Mesendoderm (in vitro differentiated cells): ENCODE results near the gene SLC2A13.

Experiments
- DNase-seq: peaks from one replicate; pipeline ENCODE4 v3.0.0; 2013
- H2AK5ac ChIP-seq: 2 replicates; pipeline ENCODE4 v1.6.1; 2013; ENCODE audit warnings: low read length, inconsistent platforms
- H2BK120ac ChIP-seq: 2 replicates; pipeline ENCODE4 v1.6.1; 2013; ENCODE audit warnings: low read depth, mild to moderate bottlenecking, low read length, moderate library complexity, mixed read lengths
- H2BK15ac ChIP-seq: replicated peaks from 2 replicates; pipeline ENCODE4 v1.6.1; 2013; ENCODE audit warnings: low read depth, mild to moderate bottlenecking, moderate library complexity
- H2BK5ac ChIP-seq: 2 replicates; pipeline ENCODE4 v1.6.1; 2013; ENCODE audit warnings: low read length, inconsistent platforms
- H3K18ac ChIP-seq: 2 replicates; pipeline ENCODE4 v1.6.1; 2013; ENCODE audit warnings: mild to moderate bottlenecking, low read length, mixed read lengths
- H3K23ac ChIP-seq: one replicate; pipeline ENCODE4 v1.6.1; 2013; ENCODE audit warnings: low read length
- H3K27ac ChIP-seq: 2 replicates; pipeline ENCODE4 v1.5.1; 2013; ENCODE audit warnings: low read depth, mild to moderate bottlenecking, inconsistent platforms, low read length, moderate library complexity
- H3K27me3 ChIP-seq: 2 replicates; pipeline ENCODE4 v1.6.1; 2013; ENCODE audit warnings: low read length, control low read depth, mild to moderate bottlenecking, inconsistent platforms; ENCODE audit not compliant: insufficient read depth, poor library complexity
- H3K36me3 ChIP-seq: 2 replicates; pipeline ENCODE4 v1.6.1; 2013; ENCODE audit warnings: low read length, inconsistent platforms; ENCODE audit not compliant: control insufficient read depth, insufficient read depth
- H3K4ac ChIP-seq: one replicate; pipeline ENCODE4 v1.6.1; 2013; ENCODE audit warnings: low read depth, mild to moderate bottlenecking, low read length, moderate library complexity
- H3K4me1 ChIP-seq: 2 replicates; pipeline ENCODE4 v1.6.1; 2013; ENCODE audit warnings: low read depth, low read length, inconsistent platforms; ENCODE audit not compliant: control insufficient read depth
- H3K4me2 ChIP-seq: 2 replicates; pipeline ENCODE4 v1.6.1; 2013; ENCODE audit warnings: low read length
- H3K4me3 ChIP-seq: 2 replicates; pipeline ENCODE4 v1.5.1; 2013; ENCODE audit warnings: mild to moderate bottlenecking, low read length
- H3K56ac ChIP-seq: one replicate; pipeline ENCODE4 v1.6.1; 2013; ENCODE audit warnings: low read length
- H3K79me1 ChIP-seq: 2 replicates; pipeline ENCODE4 v1.6.1; 2013; ENCODE audit warnings: low read length, inconsistent platforms
- H3K79me2 ChIP-seq: 2 replicates; pipeline ENCODE4 v1.6.1; 2013; ENCODE audit warnings: mild to moderate bottlenecking, low read length; ENCODE audit not compliant: control insufficient read depth, insufficient read depth
- H3K9ac ChIP-seq: 2 replicates; pipeline ENCODE4 v1.6.1; 2013; ENCODE audit warnings: low read length, inconsistent platforms
- H4K5ac ChIP-seq: one replicate; pipeline ENCODE4 v1.6.1; 2013; ENCODE audit warnings: low read length
- H4K8ac ChIP-seq: one replicate; pipeline ENCODE4 v1.6.1; 2013; ENCODE audit warnings: low read depth, mild to moderate bottlenecking, control low read depth, low read length, moderate library complexity
- WGBS: extraction: QIAGEN DNeasy Blood & Tissue Kit; methylation state at CpG from one replicate; pipeline ENCODE4 v1.1.7; 2013; ENCODE audit warnings: low lambda C conversion rate, missing lambda C conversion rate; ENCODE audit not compliant: insufficient coverage; ENCODE audit errors: extremely low coverage; 5-methylcytosine and 5-hydroxymethylcytosine counted together

Gene SLC2A13

DNA sequence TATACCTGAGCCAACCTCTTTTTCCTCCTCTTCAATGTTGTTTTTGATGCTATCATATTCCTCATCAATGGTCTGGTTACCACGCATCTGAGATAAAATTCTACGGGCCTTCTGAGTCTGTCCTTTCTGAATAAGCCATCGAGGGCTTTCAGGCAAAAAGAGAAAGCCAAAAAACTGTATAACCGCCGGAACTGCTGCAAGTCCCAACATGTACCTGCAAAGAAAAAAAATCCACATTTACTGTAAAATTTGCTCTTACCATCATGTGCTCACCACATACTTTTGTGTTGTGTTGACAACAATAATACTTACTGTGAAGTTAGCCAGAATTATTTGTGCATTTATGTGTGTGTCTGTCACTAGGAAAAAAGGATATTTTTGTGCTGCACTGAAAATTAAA lies 77.6 kb downstream of the SLC2A13 start:
- Histone ChIP-seq H2BK5ac (no peak overlapping the region), H3K4ac (no peak overlapping the region), H2BK15ac (no peak overlapping the region), H3K4me3 (no peak overlapping the region), H4K8ac (no peak overlapping the region), H4K5ac (no peak overlapping the region), H3K36me3 (no peaks in the 10 kb centered on the region), H3K27ac (no peak overlapping the region), H3K23ac (no peak overlapping the region), H3K79me1 (no peaks in the 10 kb centered on the region), H3K9ac (no peak overlapping the region), H3K18ac (no peak overlapping the region), H3K79me2 (no peaks in the 10 kb centered on the region), H3K4me1 (peaks cover 4% of the 10 kb centered on the region), H3K27me3 (no peaks in the 10 kb centered on the region), H3K56ac (no peak overlapping the region), H2BK120ac (no peak overlapping the region), H2AK5ac (no peak overlapping the region), H3K4me2 (no peak overlapping the region)
- WGBS = no CpG with 5 or more reads among the region's 5 CpGs
- no peak for DNase-seq

DNA sequence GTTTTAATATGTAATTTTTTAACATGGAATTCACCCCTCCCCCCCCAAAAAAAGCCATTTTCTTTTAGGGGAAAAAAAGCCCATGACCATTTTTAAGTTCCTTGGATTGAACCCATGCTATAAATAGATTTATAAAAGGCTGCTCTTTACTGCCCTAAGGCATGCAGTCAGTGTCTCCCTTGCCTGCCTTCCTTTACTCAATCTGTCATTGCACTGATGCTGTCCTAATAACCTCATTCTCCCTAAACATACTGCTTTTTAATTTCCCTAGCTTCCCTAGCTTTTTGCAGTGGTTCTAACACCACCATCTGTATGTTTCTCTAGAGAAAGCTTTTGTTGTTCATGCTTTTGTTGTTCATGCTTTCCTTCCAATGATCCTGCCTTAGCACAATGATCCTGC lies 83.0 kb downstream of the SLC2A13 start:
- Histone ChIP-seq H3K4me3 (no peak overlapping the region), H3K27me3 (no peaks in the 10 kb centered on the region), H2BK15ac (no peak overlapping the region), H4K8ac (no peak overlapping the region), H3K23ac (no peak overlapping the region), H2BK120ac (no peak overlapping the region), H3K4me2 (no peak overlapping the region), H3K27ac (no peak overlapping the region), H3K56ac (no peak overlapping the region), H3K79me2 (no peaks in the 10 kb centered on the region), H3K79me1 (no peaks in the 10 kb centered on the region), H3K4me1 (peaks cover 3% of the 10 kb centered on the region), H2AK5ac (no peak overlapping the region), H2BK5ac (no peak overlapping the region), H4K5ac (no peak overlapping the region), H3K9ac (no peak overlapping the region), H3K18ac (no peak overlapping the region), H3K4ac (no peak overlapping the region), H3K36me3 (no peaks in the 10 kb centered on the region)
- no peak for DNase-seq

DNA sequence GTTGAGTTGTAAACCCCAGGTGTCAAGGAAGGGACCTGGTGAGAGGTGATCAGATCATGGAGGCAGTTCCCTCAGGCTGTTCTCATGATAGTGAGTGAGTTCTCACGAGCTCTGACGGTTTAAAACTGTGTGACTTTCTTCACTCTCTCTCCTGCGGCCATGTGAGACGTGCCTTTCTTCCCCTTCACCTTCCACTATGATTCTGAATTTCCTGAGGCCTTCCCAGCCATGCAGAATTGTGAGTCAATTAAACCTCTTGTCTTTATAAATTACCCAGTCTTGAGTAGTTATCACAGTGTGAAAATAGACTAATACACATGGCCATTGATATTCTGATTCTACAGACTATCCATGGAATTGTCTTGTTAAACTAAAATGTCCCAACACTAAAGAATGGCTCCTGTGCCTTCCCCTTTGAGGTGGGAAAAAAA lies 85.6 kb downstream of the SLC2A13 start:
- H3K79me1 ChIP-seq = no peaks in the 10 kb centered on the region
- H3K4ac ChIP-seq = no peak overlapping the region
- H2BK5ac ChIP-seq = no peak overlapping the region
- H3K79me2 ChIP-seq = no peaks in the 10 kb centered on the region
- no peak overlapping the region for H2BK120ac ChIP-seq
- no peak overlapping the region for H2BK15ac ChIP-seq
- H3K56ac ChIP-seq = no peak overlapping the region
- H3K4me2 ChIP-seq = no peak overlapping the region
- no peak overlapping the region for H3K4me3 ChIP-seq
- no CpG with 5 or more reads among the region's 4 CpGs for WGBS
- no peaks in the 10 kb centered on the region for H3K27me3 ChIP-seq
- no peak overlapping the region for H2AK5ac ChIP-seq
- H3K23ac ChIP-seq = no peak overlapping the region
- peaks cover 3% of the 10 kb centered on the region for H3K4me1 ChIP-seq
- no peak overlapping the region for H3K18ac ChIP-seq
- H3K9ac ChIP-seq = no peak overlapping the region
- H3K27ac ChIP-seq = no peak overlapping the region
- H3K36me3 ChIP-seq = no peaks in the 10 kb centered on the region
- peak; percentile 58 for DNase-seq
- H4K8ac ChIP-seq = no peak overlapping the region
- no peak overlapping the region for H4K5ac ChIP-seq

DNA sequence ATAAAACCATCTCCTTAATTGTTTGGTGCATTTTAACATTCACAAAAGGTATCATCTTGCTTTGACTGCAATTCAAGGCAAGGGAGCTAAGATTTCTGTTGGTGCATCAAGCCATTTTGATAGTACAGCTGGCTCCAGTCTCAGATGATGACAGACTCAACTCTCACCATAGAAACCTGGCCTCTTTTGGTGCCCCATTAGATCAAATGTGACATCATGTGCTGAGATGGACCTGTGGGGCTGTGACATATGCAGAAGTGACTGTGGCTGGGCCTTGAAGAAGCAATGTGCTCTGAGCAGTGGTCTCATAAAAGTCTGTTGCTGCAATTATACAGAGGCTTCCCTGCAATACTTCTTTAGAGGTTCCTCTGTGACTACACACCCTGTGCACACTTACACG lies 88.4 kb downstream of the SLC2A13 start:
- H3K79me1 ChIP-seq = no peaks in the 10 kb centered on the region
- no peaks in the 10 kb centered on the region for H3K79me2 ChIP-seq
- no peak overlapping the region for H3K18ac ChIP-seq
- H2BK120ac ChIP-seq = no peak overlapping the region
- H3K9ac ChIP-seq = no peak overlapping the region
- H3K4ac ChIP-seq = no peak overlapping the region
- no peak overlapping the region for H2BK15ac ChIP-seq
- peaks cover 3% of the 10 kb centered on the region for H3K4me1 ChIP-seq
- H2AK5ac ChIP-seq = no peak overlapping the region
- no peak overlapping the region for H4K5ac ChIP-seq
- H3K27ac ChIP-seq = no peak overlapping the region
- H4K8ac ChIP-seq = no peak overlapping the region
- H2BK5ac ChIP-seq = no peak overlapping the region
- no peak overlapping the region for H3K23ac ChIP-seq
- DNase-seq = no peak
- WGBS = no CpG with 5 or more reads among the region's 1 CpG
- no peaks in the 10 kb centered on the region for H3K27me3 ChIP-seq
- no peaks in the 10 kb centered on the region for H3K36me3 ChIP-seq
- no peak overlapping the region for H3K4me2 ChIP-seq
- no peak overlapping the region for H3K4me3 ChIP-seq
- no peak overlapping the region for H3K56ac ChIP-seq

DNA sequence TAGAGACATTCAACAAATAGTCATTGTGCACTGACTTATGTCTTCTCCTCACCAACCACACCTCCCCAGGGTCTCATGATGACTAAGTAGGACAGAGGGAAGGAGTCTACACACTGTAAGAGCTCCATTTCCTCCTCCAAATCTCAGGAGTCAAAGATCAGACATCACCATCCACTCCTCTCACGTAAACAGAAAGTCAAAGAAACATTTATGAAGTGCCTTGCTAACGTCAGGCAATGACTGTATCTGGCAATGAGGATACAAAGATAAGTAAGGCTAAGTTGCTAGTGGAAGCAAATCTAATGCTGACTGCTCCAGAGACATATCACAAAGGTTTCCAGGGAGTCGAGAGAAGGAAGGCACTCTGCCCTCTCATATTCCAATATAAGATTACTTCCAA lies 88.9 kb downstream of the SLC2A13 start:
- Histone ChIP-seq H4K8ac (no peak overlapping the region), H3K27ac (no peak overlapping the region), H4K5ac (no peak overlapping the region), H3K23ac (no peak overlapping the region), H3K9ac (no peak overlapping the region), H3K4ac (no peak overlapping the region), H3K4me2 (no peak overlapping the region), H3K79me1 (no peaks in the 10 kb centered on the region), H3K56ac (no peak overlapping the region), H3K4me1 (peaks cover 3% of the 10 kb centered on the region), H3K27me3 (no peaks in the 10 kb centered on the region), H3K36me3 (no peaks in the 10 kb centered on the region), H2AK5ac (no peak overlapping the region), H2BK15ac (no peak overlapping the region), H3K18ac (no peak overlapping the region), H2BK5ac (no peak overlapping the region), H3K4me3 (no peak overlapping the region), H3K79me2 (no peaks in the 10 kb centered on the region), H2BK120ac (no peak overlapping the region)
- no CpG with 5 or more reads among the region's 3 CpGs for WGBS
- DNase-seq = no peak

DNA sequence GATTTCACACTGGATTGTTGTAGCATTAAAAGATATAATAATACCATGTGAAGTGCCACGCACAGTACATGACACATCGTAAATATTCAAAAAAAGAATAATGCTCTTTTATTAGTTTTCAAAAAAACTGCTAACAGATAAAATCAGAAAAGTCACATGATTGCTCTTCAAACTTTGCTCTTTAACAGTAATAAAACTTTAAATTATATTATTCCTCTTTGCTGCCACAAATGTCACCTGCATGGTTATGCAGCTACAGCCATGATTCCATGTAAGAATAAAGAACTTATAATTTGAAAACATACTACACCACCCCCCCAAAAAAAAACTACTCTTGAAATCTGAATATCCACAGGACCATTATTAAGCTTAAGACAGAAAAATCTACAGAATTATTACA lies 90.0 kb downstream of the SLC2A13 start:
- H3K36me3 ChIP-seq = no peaks in the 10 kb centered on the region
- H3K9ac ChIP-seq = no peak overlapping the region
- no peaks in the 10 kb centered on the region for H3K79me2 ChIP-seq
- no peak overlapping the region for H2BK120ac ChIP-seq
- no peak overlapping the region for H4K8ac ChIP-seq
- H3K23ac ChIP-seq = no peak overlapping the region
- no peaks in the 10 kb centered on the region for H3K79me1 ChIP-seq
- H2AK5ac ChIP-seq = no peak overlapping the region
- no peak overlapping the region for H3K56ac ChIP-seq
- H2BK5ac ChIP-seq = no peak overlapping the region
- H3K18ac ChIP-seq = no peak overlapping the region
- H3K4me1 ChIP-seq = peaks cover 3% of the 10 kb centered on the region
- no peak overlapping the region for H2BK15ac ChIP-seq
- no CpG with 5 or more reads among the region's 2 CpGs for WGBS
- H3K27me3 ChIP-seq = no peaks in the 10 kb centered on the region
- no peak for DNase-seq
- H3K27ac ChIP-seq = no peak overlapping the region
- no peak overlapping the region for H3K4ac ChIP-seq
- no peak overlapping the region for H3K4me2 ChIP-seq
- no peak overlapping the region for H3K4me3 ChIP-seq
- H4K5ac ChIP-seq = no peak overlapping the region
